Umbilical cord (tissue), 2 donors: Measurements from ENCODE around the gene PPP2R2D. TPM values are rescaled to one million over a fixed set of nuclear protein-coding genes. Genes with fewer than 3 reads are reported as not detected.
"Not testable (repeated sequence)": the region's sequence is repeated elsewhere in the genome, so short reads cannot be mapped to it uniquely, and the experiment has no call there.

Source experiments
- DNase-seq: peaks from one replicate; pipeline ENCODE4 v3.0.0-alpha.2; 2015; ENCODE audit warnings: low spot score
- total RNA-seq: library from RNA; depleted of rRNA; stranded (reverse); fragments of >200 nt; gene quantifications from one replicate; pipeline ENCODE4 v1.2.3, GENCODE V29; 2014; ENCODE audit warnings: low replicate concordance; ENCODE audit not compliant: insufficient read depth

The PPP2R2D gene
- total RNA-seq, 1 donor from 2014 or later: 18.3 TPM

GRCh38 chr10:131947631-131948347 lies 47.0 kb downstream of the PPP2R2D start:
- DNase-seq: peak; percentile 11

DNA sequence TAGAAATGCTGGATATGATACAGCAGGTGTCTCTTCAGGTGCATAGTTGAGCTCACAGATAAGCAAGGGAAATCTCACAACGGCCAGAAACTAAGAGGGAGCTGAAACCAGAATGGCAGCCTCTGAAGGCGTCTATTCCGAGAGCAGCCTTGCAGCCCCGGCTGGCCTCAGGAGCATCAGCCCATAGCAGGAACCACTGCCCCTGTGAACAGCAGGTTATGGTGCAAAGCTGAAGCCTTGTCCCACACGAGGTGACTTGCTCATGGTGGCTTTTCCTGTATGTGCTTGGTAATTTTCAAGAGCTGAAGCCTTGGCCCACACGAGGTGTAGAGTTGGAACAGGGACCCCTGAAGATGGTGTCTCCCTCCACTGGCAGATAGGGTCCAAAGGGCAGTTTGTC lies 47.7 kb downstream of the PPP2R2D start:
- DNase-seq: no peak

GRCh38 chr10:131949041-131949862 lies 48.4 kb downstream of the PPP2R2D start:
- DNase-seq: no peak

- DNase-seq: not testable (repeated sequence)
Observed at GRCh38 chr10:131949908-131950307, 49.1 kb downstream of the PPP2R2D start.

DNA sequence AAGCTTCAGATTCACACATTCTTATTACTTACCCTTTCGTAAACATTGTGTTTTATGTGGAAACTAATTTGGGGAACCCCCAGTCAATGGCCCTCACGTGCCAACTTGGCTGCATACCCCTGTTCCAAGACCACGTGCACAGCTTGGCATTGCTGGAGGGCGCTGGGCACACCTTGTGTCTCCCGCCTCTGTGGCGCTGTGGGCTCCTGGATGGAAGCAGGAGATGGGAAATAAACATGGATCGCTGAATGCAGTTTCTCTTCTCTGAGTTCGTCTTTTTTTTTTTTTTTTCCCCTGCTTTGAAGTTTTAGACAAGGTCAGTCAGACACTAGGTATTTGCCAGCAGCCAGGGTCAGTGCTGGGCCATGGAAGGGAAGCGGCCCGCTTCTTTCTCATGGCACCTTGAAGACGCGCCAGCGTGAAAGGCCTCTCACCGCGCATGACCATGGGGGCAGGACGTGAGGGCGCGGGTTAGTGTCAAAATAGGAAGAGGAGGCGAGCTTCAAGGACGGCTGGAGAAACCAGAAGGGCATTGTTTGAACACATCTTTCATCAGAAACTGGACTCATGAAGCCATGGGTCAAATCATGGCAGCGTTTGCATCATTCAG lies 53.7 kb downstream of the PPP2R2D start:
- no peak for DNase-seq

GRCh38 chr10:131955591-131956340 lies 55.0 kb downstream of the PPP2R2D start:
- no peak for DNase-seq

GRCh38 chr10:131959841-131960240 lies 59.0 kb downstream of the PPP2R2D start:
- DNase-seq: no peak

- no peak for DNase-seq
Observed at GRCh38 chr10:131960631-131961046, 59.8 kb downstream of the PPP2R2D start.

DNA sequence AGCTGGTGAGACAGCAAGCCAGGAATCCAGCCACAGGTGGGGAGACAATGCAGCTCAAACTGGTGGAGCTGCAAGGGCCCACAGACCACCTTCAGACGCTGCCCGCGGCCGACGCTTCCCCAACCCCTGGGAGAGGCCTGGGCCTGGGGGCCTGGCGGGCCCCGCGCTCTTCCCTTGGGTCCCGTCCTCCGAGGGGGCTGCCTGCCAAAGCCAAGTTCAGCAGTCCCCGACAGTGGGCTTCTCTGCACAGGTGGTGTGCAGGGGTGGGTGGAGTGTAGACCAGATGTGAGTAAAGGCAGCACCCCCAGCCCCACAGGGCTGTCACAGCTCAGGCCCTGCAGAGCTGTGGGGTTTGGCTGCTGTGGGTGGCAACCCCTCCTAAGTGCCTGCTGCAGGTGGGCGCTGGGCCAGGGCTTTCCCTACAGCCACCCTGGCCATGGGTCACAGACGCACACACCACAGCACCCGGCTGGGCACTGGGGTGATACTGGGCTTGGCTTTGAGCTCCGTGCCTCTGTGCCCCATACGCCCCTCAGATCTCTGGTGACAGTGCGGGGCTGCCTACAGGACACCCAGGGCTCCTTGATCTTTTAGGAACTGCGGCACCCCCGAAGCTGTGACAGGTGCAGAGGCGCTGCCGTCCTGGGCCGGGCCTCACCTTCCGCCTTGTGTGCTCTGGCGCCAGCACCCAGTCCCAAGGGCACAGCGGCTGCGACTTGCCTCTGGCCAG lies 60.4 kb downstream of the PPP2R2D start:
- DNase-seq: no peak

GRCh38 chr10:131961777-131962662 lies 61.2 kb downstream of the PPP2R2D start:
- DNase-seq: no peak

DNA sequence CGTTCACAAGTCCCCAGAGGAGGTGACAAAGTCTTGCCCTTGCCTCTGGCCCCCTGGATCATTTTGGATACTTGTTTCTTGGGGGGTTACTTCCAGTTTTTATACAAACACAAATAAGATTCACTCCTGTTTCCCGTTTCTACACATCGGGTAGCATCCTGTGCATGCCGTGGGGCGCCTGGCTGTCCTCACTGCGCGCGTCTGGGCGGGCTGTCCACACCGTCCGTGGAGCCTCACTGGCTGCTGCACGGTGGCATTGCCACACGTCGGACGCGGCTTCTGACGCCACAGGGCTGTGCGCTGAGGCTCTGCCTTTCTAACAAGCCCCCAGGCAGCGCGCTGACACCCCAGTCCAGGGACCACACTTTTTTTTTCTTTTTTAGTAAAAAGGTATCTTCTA lies 62.5 kb downstream of the PPP2R2D start:
- DNase-seq: no peak

GRCh38 chr10:131963811-131964210 lies 63.0 kb downstream of the PPP2R2D start:
- no peak for DNase-seq

- no peak for DNase-seq
Observed at GRCh38 chr10:131964298-131964697, 63.5 kb downstream of the PPP2R2D start.

DNA sequence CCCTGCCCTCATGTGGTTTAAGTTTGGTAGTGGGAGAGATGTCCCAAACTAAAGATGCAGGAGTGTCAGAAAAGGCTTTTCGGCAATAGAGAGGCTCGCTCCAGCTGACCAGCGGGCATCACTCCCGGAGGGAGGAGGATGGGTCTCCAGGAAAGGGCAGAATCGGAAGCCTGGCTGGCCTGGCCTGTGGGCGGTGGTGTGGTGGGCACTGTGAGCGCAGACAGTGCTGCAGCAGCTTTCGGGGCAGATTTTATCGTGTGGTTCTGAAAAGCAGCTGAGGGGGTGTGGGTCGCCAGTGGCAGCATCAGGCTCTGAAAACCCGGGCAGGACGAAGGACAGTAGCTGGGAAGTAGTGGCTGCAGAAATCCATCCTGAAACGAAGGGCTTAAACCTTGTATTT lies 68.1 kb downstream of the PPP2R2D start:
- DNase-seq: no peak

- DNase-seq: no peak
Observed at GRCh38 chr10:131970946-131971345, 70.1 kb downstream of the PPP2R2D start.

- DNase-seq: no peak
Observed at GRCh38 chr10:131971591-131971990, 70.8 kb downstream of the PPP2R2D start.

- no peak for DNase-seq
Observed at GRCh38 chr10:131972474-131973071, 71.8 kb downstream of the PPP2R2D start.

GRCh38 chr10:131973160-131973951 lies 72.5 kb downstream of the PPP2R2D start:
- DNase-seq: no peak
